HG03159 (cell line): ENCODE data around the gene NPAS3.

Experiments used
- ATAC-seq: cut with Tn5 transposase; IDR thresholded peaks from one replicate; pipeline ENCODE4 v1.9.1; 2021; ENCODE audit warnings: mild to moderate bottlenecking, moderate library complexity; ENCODE audit not compliant: unreplicated experiment

The NPAS3 gene

GRCh38 chr14:33294419-33294818, 355.7 kb downstream of the NPAS3 start:
- ATAC-seq: no peak

DNA sequence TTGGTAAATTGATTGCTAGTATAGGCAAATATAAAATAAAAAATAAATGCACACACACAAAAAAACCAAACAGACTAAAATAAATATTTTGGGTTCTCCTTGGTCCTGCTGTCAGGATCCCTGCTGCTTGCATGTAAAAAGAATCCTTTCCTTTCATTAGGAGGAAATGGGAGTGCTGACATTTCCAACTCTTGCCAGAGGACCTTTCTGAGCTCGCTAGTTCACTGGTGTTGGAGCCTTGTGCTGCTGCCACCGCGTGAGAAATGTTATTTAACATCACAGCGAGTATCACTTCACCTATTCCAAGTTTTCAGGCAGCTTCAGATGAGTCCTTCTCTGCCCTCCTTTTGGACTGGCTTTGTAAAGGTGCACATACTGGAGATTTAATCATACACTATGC, 358.9 kb downstream of the NPAS3 start:
- ATAC-seq: no peak

DNA sequence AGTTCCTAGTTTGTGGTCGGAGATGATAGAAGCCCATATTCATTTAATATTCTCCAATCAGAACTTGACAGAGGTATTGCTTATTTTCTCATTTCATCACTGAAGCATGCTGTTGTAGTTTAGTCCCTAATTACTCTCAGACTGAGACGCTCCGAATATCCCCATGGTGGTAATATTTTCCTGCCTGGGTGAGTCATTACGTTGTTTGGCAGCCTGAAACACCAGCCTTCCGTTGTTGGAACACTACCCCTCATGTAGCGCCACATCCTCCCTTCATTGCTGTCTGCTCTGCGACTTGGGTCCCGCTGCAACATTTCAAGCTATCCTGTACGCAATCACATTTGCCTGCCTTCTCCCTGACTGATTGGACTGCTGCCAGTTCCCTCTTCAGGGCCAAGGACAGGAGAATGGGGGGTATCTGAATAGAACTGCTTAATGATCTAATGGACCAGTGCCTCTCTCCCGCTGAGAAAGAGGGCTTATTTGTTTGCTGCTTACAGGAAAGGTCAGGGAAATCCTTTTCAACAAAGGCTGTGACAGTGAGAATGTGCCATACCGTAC, 369.1 kb downstream of the NPAS3 start:
- no peak for ATAC-seq

- no peak for ATAC-seq
These were observed 370.4 kb downstream of the NPAS3 start for GRCh38 chr14:33309106-33309505.

DNA sequence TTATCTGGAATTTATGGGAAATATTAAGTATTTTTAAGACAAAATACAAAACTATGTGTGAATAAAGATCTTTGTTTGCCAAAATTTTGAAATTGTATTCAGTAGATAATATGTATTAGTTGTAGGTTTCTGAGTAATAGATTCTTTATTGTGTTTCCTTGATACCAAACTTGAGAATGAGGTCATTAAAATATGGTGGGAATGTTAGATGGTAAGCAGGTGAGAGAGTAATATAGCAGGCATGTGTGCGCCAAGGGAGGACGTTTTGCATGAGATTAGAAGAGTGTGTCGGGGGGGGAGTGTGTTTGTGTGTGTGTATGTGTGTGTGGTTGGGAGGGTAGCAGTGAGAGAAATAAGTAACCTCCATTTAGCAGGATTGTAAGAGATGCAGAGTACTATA, 376.5 kb downstream of the NPAS3 start:
- ATAC-seq: no peak

- no peak for ATAC-seq
These were observed 377.0 kb downstream of the NPAS3 start for GRCh38 chr14:33315721-33316120.

- no peak for ATAC-seq
These were observed 379.0 kb downstream of the NPAS3 start for GRCh38 chr14:33317675-33318074.

- ATAC-seq: no peak
These were observed 385.3 kb downstream of the NPAS3 start for GRCh38 chr14:33323979-33324378.

GRCh38 chr14:33331176-33331949, 392.7 kb downstream of the NPAS3 start:
- no peak for ATAC-seq

- ATAC-seq: no peak
These were observed 393.8 kb downstream of the NPAS3 start for GRCh38 chr14:33332497-33332896.

DNA sequence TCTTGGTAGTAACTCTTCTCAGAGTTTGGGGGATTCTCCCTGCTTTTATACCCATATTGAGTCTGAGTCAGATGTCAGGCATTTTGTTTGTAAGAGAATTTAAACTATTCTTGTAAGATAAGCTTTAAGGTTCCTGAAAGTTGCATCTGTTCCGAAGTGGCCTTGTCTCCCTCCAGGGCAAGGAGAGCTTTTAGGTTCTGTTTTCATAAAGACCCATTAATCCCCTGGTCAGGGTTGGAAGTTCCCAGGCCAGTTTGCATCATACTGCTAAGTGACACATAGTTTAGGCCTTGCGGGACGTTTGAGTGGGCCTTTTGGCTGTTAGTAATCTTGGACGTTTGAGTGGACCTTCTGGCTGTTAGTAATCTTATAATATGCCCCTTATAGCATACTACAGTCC, 396.7 kb downstream of the NPAS3 start:
- ATAC-seq: no peak

DNA sequence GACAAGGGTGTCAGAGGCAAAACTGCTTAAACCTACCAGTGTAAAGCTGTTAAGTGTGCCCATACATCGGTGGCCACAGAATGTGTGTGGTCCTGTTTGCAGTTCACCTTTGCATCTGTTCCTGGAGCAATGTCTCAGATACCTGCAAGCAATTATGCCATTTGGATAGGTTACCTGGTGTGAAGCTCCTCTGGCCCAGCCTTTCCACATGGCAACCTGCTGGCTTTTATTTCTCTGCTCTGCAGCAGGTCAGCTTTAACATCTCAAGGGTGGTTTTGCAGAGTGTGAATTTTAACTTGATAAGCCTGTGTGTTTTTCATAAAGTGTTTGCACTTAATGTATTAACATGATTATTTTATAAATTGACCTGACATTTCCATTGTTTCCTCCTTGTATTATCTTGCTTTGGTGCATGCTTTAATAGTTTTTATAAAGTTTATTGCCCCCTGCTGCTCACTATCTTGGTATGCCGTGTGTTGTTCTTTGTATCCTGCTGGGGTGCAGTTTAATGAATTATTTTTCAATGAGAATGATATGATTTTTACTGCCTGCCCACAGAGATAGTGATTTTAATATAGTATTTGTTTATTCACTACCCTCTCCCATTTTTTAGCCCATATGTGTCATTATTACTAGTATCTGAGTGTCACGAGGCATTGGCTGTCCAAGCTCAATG, 403.8 kb downstream of the NPAS3 start:
- no peak for ATAC-seq

GRCh38 chr14:33343016-33343415, 404.3 kb downstream of the NPAS3 start:
- ATAC-seq: no peak

DNA sequence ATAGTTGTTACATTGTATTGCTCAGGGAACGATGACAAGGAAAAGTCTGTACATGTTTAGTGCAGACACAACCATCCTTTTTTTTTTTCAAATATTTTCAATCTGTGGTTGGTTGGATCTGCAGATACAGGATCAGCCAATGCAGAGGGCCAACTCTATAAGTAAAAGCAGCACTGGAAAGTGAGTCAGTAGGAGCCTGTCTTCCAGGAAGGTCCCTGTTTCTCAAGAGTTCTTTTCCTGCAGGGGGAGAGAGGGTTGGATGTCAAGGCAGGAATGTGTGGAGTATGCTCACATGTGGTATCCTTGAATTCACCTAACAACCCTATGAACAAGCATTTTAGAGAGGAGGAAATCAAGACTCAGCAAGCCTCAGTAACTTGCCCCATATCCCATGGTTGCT, 409.1 kb downstream of the NPAS3 start:
- no peak for ATAC-seq

DNA sequence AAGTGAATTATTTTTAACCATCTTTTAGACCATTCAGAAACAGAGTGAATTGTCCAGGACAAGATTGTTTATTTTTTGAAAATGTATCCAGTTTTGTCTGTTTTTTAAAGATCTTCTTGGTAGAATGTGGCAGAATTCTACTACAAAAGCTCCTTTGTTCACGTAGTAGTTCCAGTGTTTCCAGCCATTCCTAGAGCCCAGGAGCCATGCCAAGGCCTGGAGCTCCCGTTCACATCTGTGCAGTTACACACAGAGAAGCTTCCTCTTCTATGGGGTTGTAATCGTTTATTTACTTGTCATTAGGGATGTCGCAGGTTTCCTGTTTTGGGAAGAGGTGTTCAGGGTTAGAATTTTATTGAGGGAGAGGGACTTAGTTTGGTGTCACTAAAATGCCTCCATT, 409.8 kb downstream of the NPAS3 start:
- ATAC-seq: no peak

DNA sequence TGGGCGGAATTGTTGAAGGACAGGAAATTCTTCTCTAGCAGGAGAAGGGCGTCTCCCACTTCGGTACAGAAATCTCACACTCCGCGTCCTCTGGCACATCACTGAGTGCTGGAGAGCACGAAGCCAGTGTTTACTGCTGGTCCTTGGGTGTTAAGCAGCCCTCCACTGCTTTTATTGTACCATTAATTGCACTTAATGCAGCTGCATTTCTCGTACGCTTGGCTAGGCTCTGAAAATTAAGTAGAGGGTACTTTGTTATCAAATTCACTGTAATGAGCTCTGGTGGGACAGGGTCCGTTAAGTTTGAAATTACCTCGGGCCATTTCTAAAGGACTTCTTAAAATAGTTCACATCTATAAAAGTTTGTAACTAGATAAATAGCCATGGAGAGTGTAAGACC, 411.2 kb downstream of the NPAS3 start:
- ATAC-seq: no peak

DNA sequence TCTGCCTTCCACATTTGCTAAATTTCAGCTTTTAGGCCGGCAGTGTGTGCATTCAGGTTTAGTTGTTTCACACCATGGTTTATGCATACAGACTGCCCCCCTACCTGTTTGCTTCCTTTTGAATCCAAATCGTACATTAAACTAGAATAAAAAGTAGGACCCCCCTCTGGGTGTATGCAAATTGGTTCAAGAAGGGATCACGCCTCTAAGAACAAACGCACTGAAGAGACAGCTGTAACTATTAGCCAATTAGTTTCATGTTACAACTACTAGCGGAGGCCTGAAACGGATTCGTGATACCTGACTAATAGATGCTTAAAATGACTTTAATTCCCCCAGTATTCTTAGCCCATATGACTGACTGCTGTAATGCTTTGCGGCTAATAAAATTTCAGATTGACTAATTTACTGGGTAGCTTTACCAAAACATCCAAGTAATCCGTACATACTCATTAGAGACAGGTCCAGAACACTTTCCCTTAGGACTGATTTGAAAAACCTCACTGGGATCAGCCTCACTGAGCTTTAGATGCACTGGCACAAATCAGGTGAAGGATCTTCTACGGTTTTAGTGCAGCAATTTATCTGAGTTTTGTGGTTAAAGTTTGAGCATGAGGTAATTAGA, 411.8 kb downstream of the NPAS3 start:
- ATAC-seq: no peak

DNA sequence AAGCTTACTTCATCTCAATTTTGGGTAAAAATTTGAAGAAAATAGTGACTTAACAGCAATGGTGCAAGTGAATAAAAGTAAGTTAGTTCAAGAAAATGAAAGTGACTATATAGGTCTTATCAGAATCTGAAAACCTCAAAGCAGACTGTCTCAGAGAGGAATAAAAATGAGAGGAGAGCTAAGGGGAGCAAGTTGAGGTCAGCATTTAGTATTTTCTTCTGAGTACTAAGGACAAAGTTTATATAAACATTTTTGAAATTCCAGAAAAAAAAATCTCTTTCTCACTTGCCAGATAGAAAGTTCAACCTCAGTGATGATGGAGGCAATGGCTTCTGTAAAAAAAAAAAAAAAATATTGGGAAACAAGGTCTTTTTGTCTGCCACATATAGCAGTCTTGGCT, 414.1 kb downstream of the NPAS3 start:
- ATAC-seq: no peak

- no peak for ATAC-seq
These were observed 417.5 kb downstream of the NPAS3 start for GRCh38 chr14:33356181-33356580.

GRCh38 chr14:33357225-33358010, 418.7 kb downstream of the NPAS3 start:
- no peak for ATAC-seq

GRCh38 chr14:33359288-33359881, 420.7 kb downstream of the NPAS3 start:
- no peak for ATAC-seq
